Amygdala (tissue), 56 donors: ENCODE results near the gene NAPSA.

Experiments
- DNase-seq, 56 donors: peaks; one replicate each; lab custom pipeline; 2025; lab: John Stamatoyannopoulos, UW

The NAPSA gene

DNA sequence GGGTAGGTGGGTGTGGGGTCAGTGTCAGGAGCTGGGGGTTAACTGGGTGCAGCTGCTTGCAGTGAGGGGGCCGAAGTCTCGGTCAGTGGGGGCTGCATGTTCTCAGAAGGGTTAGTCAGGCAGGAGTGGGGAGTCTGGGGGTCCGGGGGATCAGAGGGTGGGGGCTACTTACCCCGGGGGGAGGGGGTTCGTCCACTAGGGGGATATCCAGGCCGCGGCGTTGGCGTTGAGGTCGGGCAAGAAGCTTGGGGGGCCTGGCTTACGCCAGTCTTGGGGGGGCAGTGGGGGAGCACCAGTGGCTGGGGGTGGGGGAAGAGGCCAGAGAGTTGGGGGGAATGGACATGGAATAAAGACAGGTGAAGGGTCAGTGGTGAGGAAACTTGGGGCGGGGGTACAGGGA, 45.4 kb downstream of the NAPSA start:
- no peak for DNase-seq

DNA sequence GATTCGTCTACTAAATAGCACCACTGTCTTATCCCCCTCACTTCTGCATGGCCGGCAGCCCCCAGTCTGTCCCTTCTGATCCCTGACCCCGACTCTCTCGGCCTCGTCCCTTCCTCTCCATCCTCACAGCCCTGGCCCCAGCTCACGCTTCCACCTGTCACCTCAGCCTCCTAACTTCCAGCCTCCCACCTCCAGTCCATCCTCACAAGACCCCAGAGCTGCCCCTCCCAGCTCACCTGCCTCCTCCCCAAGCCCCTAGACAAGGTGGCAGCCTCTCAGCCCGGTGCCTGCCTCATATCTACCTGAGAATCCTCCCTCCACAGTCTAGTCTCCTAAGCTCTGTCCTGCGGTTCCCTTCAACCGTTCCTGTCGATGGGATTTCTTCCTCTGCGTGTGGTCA, 46.3 kb downstream of the NAPSA start:
- no peak for DNase-seq

DNA sequence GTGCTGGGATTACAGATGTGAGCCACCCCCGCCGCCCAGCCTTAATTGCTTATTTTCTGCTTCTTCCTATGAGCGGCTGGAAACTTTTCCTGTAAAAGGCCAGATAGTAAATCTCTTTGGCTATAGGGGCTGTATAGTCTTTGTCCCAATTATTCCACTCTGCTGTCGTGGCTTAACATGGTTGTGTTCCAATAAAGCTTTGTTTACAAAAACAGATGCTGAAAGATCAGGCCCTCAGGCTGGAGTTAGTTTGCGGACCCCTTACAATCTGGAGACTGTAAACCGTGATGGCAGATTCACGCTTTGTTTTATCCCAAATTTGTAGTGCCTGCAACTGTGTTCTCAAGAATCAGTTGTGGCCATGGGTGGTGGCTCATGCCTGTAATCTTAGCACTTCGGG, 47.0 kb downstream of the NAPSA start:
- DNase-seq: no peak

DNA sequence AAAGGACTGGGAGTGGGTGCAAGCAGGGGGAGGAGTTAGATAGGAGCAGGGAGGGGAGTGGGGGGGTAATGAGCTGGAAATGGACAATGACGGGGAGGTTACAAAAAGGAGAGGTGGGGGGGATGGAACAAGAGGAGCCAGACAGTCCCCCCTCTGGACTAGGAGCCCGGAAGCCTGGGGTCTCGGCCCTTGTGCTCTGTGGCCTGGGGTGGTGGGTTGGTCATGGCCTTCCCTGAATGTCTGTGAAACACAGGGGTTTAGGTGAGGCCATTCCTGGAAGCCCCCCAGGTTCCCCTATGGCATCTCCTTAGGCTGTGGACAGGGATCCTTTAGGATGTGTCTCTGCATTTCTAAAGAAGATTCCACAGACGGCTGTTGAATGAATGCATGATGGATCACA, 48.3 kb downstream of the NAPSA start:
- DNase-seq: no peak

DNA sequence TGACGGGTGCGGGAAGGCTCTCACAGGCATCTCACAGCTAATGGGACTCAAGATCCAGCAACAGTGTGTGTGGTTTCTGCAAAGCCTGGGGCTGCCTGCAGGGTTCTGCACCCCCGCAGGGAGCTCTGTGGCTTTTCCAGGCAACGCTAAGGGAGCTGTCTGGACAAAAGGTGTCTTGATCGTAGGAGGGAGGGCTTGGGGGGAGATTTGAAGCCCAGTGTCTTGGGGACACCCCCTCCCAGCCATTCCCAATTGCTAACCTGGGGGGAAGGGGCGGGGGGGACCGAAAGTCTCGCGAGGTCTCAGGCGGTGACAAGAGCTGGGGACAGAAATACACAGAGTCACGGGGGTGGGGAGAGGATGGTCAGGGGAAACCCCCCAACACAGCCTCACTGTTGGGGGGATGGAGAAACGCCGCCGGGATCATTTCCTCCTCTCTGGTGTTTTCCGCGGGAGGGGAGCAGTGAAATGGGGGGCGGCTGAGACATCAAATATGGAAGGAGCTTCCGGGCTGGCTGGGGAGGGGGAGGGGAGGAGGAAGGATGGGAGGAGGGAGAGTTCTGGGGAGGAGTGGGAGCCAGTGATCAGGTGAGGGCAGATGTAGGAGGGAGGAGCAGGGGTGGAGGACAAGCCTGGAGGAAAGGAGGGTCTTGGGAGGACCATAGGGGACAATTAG, 49.5 kb downstream of the NAPSA start:
- DNase-seq: peak in 19 of 56 donors; percentile 11 to 74 (median 42)

DNA sequence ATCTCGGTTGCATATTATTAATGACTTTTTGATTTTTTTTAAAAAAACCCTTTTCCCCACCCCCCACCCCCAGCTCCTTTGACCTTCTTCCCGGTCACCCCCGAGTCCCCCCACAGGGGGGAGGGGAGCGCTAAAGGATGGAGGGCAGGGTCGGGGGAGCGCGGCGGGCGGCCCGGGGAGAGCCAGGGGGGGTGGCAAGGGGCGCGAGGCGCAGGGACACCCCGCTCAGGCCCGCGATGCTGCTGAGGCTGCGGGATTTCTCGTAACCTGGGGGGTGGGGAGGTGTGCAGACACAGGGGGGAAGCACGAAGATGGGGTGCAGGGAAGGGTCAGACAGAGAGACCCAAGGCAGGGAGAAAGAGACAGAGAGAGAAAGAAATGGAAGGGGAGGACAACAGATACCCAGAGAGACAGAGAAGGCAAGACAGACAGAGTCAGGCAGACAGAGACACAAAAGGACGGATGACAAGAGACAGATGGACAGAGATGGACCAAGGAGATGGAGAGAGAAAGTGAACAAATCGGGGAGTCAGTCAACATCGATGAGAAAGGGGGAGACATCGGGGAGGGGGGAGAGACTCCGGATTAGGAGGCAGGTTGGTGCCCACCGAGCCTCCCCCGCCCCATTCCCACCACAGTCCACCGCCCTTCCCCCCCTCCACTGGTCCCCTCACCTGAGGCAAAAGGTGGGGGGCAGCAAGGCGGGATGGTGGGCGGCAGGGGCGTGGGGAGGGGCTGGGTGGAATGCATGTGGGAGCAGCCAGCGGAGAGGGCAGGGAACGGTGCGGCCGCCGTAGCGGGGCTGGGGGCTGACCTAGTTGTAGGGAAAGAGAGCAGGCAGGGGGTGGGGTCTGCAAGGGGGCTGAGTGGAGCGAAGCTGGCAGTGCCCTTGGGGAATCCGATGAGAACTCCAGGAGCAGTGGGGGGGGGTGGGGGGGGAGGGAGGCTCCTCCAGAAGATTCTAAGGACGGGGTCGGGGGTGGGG, 50.4 kb downstream of the NAPSA start:
- no peak for DNase-seq

DNA sequence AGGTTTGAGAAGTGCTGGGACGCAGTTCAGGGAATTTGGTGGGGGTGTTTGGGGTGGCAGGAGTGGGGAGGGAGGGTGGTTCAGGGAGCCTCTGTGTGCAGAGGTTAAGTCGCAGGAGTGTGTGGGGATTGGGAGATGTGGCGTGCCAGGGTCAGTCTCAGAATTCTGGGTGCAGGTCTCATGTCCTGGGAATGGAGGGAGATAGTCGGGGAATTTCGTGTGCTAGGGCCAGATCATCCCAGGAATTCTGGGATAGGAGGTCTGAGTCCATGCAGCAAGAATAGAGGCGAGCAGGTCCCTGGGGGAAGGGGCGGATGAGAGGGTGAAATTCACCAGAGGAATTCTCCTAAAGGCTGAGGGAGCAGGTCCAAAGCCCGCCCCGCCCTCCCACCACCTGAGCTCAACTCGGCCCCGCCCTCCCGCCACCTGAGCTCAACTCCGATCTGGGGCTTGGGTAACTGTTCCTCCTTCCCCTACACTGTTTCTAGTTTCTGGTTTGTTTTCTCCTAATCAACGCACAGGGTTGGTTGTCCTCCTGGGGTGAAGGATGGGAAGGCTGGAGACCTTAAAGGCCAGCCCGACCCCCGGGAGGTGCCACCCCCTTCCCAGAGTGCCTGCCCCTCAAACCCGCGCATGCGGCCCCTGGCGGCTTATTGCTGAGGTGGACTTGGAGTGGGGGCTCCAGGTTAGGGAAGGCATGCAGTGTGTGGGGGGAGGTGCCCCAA, 51.5 kb downstream of the NAPSA start:
- DNase-seq: no peak

DNA sequence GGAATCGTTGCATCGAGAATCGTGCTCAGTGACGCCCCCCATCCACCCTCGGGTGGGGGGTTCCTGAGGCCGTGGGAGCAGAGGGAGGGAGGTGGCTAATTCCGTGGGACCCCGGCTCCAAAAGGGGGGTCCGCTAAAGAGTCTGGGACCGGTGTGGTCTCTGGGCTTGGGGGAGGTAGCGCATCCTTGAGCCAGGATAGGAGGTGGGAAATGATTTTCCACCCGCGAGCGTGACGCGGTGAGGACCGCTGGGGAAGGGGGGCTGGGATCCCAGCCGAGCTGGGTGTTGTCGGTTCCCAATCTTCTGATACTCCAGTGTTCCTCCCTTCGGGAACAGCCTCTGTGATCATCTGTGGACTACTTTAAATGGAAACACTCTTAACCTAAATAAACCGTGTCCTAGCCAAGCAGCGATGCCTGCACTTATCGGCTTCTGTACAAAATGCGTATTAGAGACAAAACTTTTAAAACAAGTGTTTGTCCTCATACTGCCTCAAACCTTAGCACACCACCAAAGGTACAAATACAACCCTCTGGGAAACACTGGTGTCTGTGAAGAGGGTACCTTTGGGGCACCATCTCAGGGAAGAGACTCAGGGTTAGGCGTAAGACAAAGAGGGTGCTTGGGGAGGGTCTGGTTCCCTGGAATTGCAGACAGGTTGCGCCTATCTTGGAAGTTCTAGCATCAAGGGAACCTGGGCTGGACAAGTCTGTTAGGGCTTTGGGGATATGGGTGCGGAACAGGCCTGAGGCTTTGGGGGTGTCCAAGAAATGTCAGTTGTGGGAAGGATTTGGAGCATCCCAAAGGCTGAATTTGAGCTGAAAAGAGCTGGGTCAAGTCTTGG, 52.2 kb downstream of the NAPSA start:
- no peak for DNase-seq

DNA sequence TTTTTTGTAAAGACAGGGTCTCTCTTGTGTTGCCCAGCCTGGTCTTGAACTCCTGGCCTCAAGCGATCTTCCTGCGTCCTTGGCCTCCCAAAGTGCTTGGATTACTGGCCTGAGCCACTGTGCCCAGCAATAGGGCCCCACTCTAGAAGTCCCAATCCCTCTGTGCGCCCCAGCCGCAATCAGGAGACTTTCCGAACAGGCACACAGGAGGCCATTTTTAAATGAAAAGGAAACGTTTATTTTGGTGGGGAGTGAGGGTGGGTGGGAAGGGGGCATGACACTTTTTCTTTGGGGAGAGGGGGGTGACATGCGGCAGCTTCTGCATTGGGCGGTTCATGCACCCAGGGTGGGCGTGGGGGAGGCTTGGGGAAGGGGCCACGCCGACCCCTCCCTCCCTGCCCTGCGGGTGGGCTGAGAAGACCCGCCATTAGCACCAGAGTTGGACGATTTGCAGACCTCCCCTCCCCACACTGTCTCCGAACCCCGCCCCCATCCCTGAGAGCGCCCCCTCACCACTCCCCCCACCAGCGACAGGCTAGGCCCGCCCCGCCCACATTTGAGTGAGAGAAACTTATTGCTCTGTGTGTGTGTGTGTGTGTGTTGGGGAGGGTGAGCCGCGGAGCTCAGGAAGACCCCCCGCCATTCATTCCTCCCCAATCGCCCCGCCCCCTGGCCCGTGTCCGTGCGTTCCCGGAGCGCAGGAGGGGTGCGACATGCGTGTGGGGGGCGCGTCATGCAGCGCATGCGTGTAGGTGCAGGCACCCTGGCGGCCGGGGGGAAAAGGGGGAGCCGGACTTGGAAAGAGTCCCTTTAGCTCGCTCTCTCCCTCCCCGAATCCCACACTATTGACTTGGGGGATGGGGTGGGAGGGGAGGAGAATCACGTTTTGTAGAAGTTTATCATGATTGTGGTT, 53.5 kb downstream of the NAPSA start:
- peak in 9 of 56 donors; percentile 9 to 30 (median 22) for DNase-seq

DNA sequence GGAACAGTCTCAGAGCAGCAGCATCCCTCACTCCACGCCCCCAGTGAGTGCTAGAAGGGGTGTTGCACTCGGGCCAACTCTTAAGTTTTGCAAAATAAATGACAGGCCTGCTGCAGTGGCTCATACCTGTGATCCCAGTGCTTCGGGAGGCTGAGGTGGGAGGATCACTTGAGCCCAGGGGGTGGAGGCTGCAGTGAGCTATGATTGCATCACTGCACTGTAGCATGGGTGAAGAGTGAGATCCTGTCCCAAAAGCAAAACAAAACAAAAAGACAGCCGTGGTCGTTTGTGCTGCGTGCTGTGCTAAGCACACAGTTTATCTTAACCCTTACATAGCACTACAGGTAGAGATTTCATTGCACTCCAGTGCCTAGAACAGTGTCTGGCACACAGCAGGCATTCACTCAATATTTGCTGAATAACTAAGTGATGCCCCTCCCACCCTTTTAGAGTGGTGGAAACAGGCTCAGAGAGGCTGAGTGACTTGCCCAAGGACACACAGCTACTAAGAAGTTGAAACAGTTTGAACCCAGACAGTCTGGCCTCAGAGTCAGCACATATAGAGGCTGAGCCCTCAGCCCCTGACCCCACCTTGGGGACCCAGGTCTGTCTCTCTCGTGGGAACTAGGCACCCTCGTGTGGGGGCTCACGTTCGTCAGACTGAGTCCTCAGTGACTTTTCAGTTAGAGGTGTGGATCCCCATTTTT, 54.5 kb downstream of the NAPSA start:
- no peak for DNase-seq

DNA sequence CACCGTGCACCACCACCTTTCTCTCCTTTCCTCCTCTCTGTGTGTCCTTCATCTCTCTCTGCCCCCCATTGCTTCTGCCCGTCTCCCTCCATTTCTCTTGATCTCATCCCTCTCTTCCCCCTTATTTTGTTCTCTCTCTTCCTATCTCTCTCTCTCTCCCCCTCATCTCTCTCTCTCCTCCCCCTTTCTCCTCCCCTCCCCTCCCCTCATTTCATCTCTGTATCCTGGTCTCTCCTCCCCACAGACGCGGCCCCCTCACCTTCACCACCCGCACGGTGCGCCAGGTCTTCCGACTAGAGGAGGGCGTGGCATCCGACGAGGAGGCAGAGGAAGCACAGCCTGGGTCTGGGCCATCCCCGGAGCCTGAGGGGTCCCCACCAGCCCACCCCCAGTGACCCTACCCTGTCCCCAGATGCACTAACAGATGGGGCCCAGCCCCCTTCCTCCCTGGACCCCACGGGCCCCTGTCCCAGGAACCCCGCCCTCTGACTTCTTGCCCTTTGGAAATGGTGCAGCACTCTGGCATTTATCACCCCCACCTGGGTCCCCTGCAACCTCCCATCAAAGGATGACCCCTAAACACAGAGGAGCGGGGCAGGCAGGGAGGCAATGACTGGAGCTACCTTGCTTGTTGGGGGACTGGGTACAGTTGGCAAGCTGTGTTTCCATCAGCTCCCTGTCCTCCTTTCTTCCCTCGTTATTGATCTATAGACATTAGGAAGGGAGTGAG, 55.9 kb downstream of the NAPSA start:
- DNase-seq: no peak

DNA sequence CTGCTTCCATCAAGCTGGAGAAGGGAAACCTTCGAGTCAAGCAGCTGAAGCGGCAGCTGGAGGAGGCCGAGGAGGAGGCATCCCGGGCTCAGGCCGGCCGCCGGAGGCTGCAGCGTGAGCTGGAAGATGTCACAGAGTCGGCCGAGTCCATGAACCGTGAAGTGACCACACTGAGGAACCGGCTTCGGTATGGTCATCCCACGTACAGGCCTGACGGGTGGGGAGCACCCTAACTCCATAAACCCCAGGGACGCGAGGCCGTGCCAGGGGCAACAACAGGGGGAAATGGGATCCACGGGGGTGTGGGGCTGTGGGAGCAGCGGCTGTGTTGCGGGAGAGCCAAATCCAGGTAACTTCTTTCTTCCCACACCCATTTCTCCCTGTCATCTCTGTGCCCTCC, 56.4 kb downstream of the NAPSA start:
- no peak for DNase-seq
